Peyer's patch (tissue), 4 donors: ENCODE data around the gene GLO1.

ENCODE experiments used
- POLR2A ChIP-seq, 2 donors: fragments of 450-650 bp; IDR thresholded peaks; one replicate each; pipeline ENCODE4 v1.5.1; 2017; ENCODE audit warnings: antibody characterized with exemption in 2 of 2, mild to moderate bottlenecking in 2 of 2, moderate library complexity in 2 of 2
- TF ChIP-seq, protein P1 (sequence below), 6 experiments: fragments of 450-650 bp in 4 of 6; fragments of 200-600 bp in 2 of 6; sonication (generic) in 1 of 6; IDR thresholded peaks; one replicate each; pipeline ENCODE4 v1.5.1; 2017 to 2019; ENCODE audit warnings: antibody characterized with exemption in 6 of 6, mild to moderate bottlenecking in 3 of 6, moderate library complexity in 1 of 6

DNA sequence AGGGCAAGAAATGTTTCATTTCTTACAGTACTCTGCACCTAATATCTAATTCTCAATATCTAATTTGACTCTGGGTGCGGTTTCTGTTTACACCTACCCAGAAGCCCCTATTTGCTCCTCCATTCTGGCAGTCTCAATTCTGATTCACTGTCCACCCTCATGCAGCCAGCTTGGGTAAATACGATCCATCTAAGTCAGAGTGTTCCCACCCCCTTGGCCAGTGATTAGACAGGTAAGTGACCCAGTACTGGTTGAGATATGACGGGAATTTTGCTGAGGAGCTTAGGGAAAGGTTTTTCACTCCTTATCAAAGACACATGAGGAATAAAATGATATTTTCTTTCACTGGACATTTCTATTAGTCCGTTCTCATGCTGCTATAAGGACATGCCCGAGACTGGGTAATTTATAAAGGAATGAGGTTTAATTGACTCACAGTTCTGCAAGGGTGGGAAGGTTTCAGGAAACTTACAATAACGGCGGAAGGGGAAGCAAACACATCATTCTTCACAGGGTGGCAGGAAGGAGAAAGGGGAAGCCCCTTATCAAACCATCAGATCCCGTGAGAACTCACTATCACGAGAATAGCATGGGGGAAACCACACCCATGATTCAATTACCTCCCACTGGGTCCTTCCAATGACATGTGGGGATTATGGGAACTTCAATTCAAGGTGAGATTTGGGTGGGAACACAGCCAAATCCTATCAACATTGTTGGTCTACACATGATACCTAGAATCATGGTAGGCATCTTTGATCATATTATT is 29.4 kb downstream of the GLO1 start:
- TF ChIP-seq, protein P1, sequence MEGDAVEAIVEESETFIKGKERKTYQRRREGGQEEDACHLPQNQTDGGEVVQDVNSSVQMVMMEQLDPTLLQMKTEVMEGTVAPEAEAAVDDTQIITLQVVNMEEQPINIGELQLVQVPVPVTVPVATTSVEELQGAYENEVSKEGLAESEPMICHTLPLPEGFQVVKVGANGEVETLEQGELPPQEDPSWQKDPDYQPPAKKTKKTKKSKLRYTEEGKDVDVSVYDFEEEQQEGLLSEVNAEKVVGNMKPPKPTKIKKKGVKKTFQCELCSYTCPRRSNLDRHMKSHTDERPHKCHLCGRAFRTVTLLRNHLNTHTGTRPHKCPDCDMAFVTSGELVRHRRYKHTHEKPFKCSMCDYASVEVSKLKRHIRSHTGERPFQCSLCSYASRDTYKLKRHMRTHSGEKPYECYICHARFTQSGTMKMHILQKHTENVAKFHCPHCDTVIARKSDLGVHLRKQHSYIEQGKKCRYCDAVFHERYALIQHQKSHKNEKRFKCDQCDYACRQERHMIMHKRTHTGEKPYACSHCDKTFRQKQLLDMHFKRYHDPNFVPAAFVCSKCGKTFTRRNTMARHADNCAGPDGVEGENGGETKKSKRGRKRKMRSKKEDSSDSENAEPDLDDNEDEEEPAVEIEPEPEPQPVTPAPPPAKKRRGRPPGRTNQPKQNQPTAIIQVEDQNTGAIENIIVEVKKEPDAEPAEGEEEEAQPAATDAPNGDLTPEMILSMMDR (IDR thresholded peaks at IDR 0.05) = no peak
- no peak for TF ChIP-seq POLR2A (IDR thresholded peaks at IDR 0.05)
